SK-N-MC (cell line): ENCODE measurements around the gene WDR70.
"Not testable (repeated sequence)": the region's sequence is repeated elsewhere in the genome, so short reads cannot be mapped to it uniquely, and the experiment has no call there.

Source experiments
- DNase-seq: peaks from one replicate; pipeline ENCODE4 v3.0.0-alpha.2; 2011; ENCODE audit warnings: low read depth, low spot score
- H3K27ac ChIP-seq: fragments of 200-600 bp; sonication (generic); 2 replicates; pipeline ENCODE4 v1.5.1; 2016; ENCODE audit warnings: mixed run types
- H3K36me3 ChIP-seq: fragments of 200-600 bp; sonication (generic); 2 replicates; pipeline ENCODE4 v1.6.1; 2017; ENCODE audit warnings: antibody characterized with exemption, low read length, mixed read lengths; ENCODE audit not compliant: insufficient read depth
- H3K4me3 ChIP-seq: fragments of 200-600 bp; sonication (generic); 2 replicates; pipeline ENCODE4 v1.5.1; 2016
- H3K9ac ChIP-seq: fragments of 200-600 bp; sonication (generic); 2 replicates; pipeline ENCODE4 v1.8.0; 2017; ENCODE audit warnings: mixed run types, mixed read lengths; ENCODE audit not compliant: insufficient read length
- H3K9me3 ChIP-seq: fragments of 200-600 bp; sonication (generic); 2 replicates; pipeline ENCODE4 v1.6.1; 2017; ENCODE audit warnings: low read depth, mild to moderate bottlenecking, antibody characterized with exemption, low read length, moderate library complexity, mixed read lengths
- EZH2 ChIP-seq: fragments of 200-600 bp; sonication (generic); IDR thresholded peaks from one replicate; pipeline ENCODE4 v1.6.1; 2017; ENCODE audit warnings: antibody characterized with exemption
- FOXP2 ChIP-seq: optimal IDR thresholded peaks from 2 replicates; pipeline ENCODE3; 2011; ENCODE audit warnings: mild to moderate bottlenecking, moderate library complexity; ENCODE audit not compliant: insufficient read depth; ENCODE audit errors: extremely low read length, control extremely low read depth
- POLR2AphosphoS5 ChIP-seq: IDR thresholded peaks from 2 replicates; pipeline ENCODE4 v1.6.1; 2012; ENCODE audit warnings: mild to moderate bottlenecking, low read depth, low read length, borderline replicate concordance

The WDR70 gene

GRCh38 chr5:37437711-37438110 is 58.6 kb downstream of the WDR70 start:
- Histone ChIP-seq H3K36me3 (no peaks in the 10 kb centered on the region), H3K9me3 (no peaks in the 10 kb centered on the region), H3K27ac (no peak overlapping the region), H3K9ac (no peak overlapping the region), H3K4me3 (no peak overlapping the region)
- DNase-seq, result no peak
- no peak for TF ChIP-seq FOXP2
- TF ChIP-seq EZH2, result no peak
- no peak for TF ChIP-seq POLR2AphosphoS5

- not testable (repeated sequence) for DNase-seq
Observed at GRCh38 chr5:37445783-37446182, 66.7 kb downstream of the WDR70 start.

GRCh38 chr5:37448941-37449340 is 69.8 kb downstream of the WDR70 start:
- Histone ChIP-seq H3K9me3 (no peaks in the 10 kb centered on the region), H3K9ac (no peak overlapping the region), H3K36me3 (peaks cover 11% of the 10 kb centered on the region), H3K4me3 (no peak overlapping the region), H3K27ac (no peak overlapping the region)
- TF ChIP-seq FOXP2 (no peak), EZH2 (no peak)
- no peak for DNase-seq

More at GRCh38 chr5:37445783-37446182, 66.7 kb downstream of the WDR70 start:
- H3K9me3 ChIP-seq, H3K4me3 ChIP-seq, H3K9ac ChIP-seq, H3K36me3 ChIP-seq, H3K27ac ChIP-seq: not testable (repeated sequence)

DNA sequence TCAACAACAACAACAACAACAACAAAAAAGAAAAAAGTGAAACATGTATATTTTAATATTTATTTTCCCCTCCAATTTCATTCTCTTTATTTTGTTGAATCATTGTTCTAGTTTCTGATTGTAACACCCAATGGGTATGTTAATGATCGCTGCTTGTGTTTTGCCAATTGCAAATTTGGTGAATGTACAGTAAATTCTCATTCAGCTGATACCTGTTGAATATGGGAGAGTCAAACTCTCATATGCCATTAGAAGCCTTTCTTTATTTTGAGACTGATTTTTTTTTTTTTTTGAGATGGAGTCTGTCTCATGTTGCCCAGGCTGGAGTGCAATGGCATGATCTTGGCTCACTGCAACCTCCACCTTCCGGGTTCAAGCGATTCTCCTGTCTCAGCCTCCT is 72.9 kb downstream of the WDR70 start:
- H3K4me3 ChIP-seq, H3K27ac ChIP-seq, H3K36me3 ChIP-seq, DNase-seq, H3K9me3 ChIP-seq, H3K9ac ChIP-seq: not testable (repeated sequence)

GRCh38 chr5:37453252-37453651 is 74.1 kb downstream of the WDR70 start:
- not testable (repeated sequence) for H3K27ac ChIP-seq, H3K4me3 ChIP-seq, DNase-seq, H3K36me3 ChIP-seq, H3K9me3 ChIP-seq, H3K9ac ChIP-seq

DNA sequence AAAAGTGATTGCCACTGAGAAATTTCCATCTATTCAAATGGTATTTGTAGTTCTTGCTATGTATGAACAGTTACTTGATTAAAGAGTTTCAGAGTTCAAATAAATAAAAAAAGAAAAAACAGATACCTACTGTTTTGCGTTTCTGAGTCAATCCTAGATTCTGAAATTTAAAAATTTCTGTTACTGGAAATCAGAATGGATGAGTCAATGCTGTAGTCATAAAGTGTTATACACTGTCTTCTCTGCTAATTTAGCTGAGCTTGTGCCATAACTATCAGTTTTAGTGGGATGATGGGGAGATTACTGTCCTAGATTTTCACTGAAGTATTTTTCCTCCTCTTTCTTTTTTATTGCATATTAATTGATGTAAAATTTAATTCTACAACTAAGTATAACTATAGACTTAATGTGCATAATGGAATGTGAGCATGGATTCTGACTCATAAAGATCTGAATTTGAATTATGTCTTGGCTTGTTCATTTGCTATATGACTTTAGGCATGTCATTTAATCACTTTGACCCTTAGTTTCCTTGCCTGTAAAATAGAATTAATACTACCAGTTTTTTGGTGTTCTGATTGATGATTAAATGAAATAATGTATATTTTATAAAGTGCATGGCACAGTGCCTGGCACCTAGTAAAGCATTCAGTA is 75.4 kb downstream of the WDR70 start:
- not testable (repeated sequence) for H3K4me3 ChIP-seq, H3K9me3 ChIP-seq, H3K27ac ChIP-seq, DNase-seq, H3K36me3 ChIP-seq, H3K9ac ChIP-seq

DNA sequence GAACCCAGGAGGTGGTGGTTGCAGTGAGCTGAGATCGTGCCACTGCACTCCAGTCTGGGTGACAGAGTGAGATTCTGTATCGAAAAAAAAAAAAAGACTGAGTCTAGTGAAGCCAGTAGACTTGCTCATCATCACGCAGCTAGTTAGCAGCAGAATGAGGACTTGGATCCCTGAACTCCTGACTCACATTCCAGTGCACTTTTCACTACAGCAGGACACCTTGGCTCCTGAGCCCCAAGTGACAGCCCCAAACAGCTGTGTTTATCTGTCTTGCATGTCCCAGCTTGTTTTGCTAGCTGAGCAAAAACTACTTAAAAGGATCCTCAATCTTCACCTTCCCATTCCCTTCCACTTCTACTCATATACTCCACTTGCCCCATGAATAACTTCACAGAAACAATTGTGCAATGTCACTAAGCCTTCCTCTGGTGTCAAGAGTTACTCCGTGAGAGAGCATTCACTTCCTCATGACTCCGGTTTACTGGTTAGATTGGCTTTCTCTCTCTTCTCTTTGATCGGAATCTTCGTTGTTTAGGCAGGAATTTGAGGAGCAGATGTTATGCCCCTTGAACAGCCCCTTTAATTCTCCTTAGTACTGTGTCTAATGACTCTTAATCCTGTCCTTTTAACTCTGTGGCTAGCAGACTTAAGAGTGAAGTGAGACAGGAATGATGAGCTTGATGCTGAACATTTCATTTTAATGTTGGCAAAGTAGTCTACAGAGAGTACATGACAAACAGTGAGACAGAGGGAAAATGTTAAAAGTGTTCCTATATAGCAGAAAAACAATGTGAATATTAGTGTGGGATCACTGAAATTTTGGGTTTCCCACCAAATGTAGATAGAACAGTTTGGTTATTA is 84.3 kb downstream of the WDR70 start:
- not testable (repeated sequence) for H3K9me3 ChIP-seq, DNase-seq, H3K36me3 ChIP-seq, H3K4me3 ChIP-seq, H3K9ac ChIP-seq
- H3K27ac ChIP-seq, result 0 out of 2 replicates have a peak overlapping the region, but pooled peaks have one; percentile 0

GRCh38 chr5:37464581-37464980 is 85.5 kb downstream of the WDR70 start:
- H3K27ac ChIP-seq, H3K9me3 ChIP-seq, H3K36me3 ChIP-seq, DNase-seq, H3K9ac ChIP-seq, H3K4me3 ChIP-seq: not testable (repeated sequence)

DNA sequence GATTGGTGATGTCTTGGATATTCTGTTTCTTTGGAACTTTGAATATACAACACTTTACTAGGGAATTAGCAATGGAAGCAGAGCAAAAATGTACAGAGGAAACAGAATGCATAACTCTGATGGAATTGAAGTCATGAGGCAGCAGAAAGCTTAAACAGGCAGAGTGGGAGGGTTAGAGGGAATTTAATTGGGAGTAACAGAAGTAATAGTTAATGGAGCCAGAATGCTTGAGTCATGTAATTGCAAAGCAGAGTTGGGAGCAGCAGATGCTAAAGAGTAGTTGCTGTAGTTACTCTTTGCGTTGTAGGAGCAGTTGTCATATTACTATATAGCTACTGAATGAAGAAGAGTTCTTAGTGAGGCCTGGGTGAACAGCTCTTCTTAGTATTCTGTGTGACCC is 90.3 kb downstream of the WDR70 start:
- not testable (repeated sequence) for H3K36me3 ChIP-seq, H3K27ac ChIP-seq, H3K9me3 ChIP-seq, H3K4me3 ChIP-seq, DNase-seq, H3K9ac ChIP-seq

DNA sequence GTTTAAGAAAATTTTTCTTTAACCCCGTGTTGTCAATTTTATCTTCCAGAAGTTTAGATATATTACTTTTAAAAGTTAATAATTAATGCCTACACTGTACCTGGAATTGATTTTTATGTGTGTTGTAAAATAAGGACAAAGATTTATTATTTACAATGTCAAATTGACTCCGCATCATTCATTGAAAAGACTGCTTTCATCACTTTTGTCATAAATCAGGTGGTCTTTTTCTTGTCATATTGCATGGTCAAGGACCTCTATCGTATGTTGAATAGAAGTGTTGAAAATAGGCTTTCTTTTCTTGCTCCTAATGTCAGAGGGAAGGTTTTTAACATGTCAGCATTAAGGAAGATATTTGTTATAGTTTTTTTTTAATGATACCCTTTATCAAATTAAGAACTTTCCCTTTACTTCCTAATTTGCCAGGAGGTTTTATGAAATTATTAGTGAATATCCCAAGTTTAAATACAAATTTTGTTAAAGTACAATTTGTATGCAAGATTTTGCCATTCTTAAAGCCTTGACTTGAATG is 92.6 kb downstream of the WDR70 start:
- Histone ChIP-seq H3K27ac (no peak overlapping the region), H3K9ac (no peak overlapping the region), H3K9me3 (no peaks in the 10 kb centered on the region), H3K4me3 (no peak overlapping the region), H3K36me3 (0 out of 2 replicates have a peak, but pooled peaks cover 3% of the 10 kb centered on the region)
- TF ChIP-seq FOXP2 (no peak), EZH2 (no peak), POLR2AphosphoS5 (no peak)
- DNase-seq, result no peak
